GM23338 (cell line): ENCODE data around the gene SLC17A6. TPM values are rescaled to one million over a fixed set of nuclear protein-coding genes. Genes with fewer than 3 reads are reported as not detected.
A peak's percentile ranks its signal among the peaks of the same experiment; 100 is the strongest.

Experiments
- ATAC-seq: fragments of 200-7000 bp; cut with Tn5 transposase; 3 replicates; pipeline ENCODE4 v1.9.1; 2020
- DNase-seq: peaks from one replicate; pipeline ENCODE4 v3.0.0-alpha.2; 2015; ENCODE audit warnings: low spot score
- H2AFZ ChIP-seq: fragments of 200-600 bp; sonication (generic); 2 replicates; pipeline ENCODE4 v1.8.0; 2016; ENCODE audit warnings: antibody characterized with exemption, mild to moderate bottlenecking, moderate library complexity
- H3F3A ChIP-seq: fragments of 200-600 bp; sonication (generic); replicated peaks from 2 replicates; pipeline ENCODE4 v1.8.0; 2017; ENCODE audit warnings: antibody characterized with exemption, mixed run types, low read depth
- H3K27ac ChIP-seq: fragments of 200-600 bp; sonication (generic); 2 replicates; pipeline ENCODE4 v1.6.1; 2016; ENCODE audit warnings: low read depth
- H3K27me3 ChIP-seq: fragments of 200-600 bp; sonication (generic); 2 replicates; pipeline ENCODE4 v1.8.0; 2016; ENCODE audit warnings: mild to moderate bottlenecking, mixed run types, moderate library complexity; ENCODE audit not compliant: insufficient read depth
- H3K36me3 ChIP-seq: fragments of 200-600 bp; sonication (generic); 2 replicates; pipeline ENCODE4 v1.8.0; 2016; ENCODE audit warnings: mild to moderate bottlenecking; ENCODE audit not compliant: insufficient read depth
- H3K4me1 ChIP-seq: fragments of 200-600 bp; sonication (generic); 2 replicates; pipeline ENCODE4 v1.8.0; 2016; ENCODE audit warnings: mild to moderate bottlenecking, moderate library complexity; ENCODE audit not compliant: insufficient read depth
- H3K4me2 ChIP-seq: fragments of 200-600 bp; sonication (generic); 2 replicates; pipeline ENCODE4 v1.7.1; 2017; ENCODE audit warnings: mixed run types
- H3K4me3 ChIP-seq: fragments of 200-600 bp; sonication (generic); 2 replicates; pipeline ENCODE4 v1.6.1; 2016; ENCODE audit warnings: mixed run types
- H3K79me2 ChIP-seq: fragments of 200-600 bp; sonication (generic); replicated peaks from 2 replicates; pipeline ENCODE4 v1.8.0; 2017; ENCODE audit warnings: mild to moderate bottlenecking; ENCODE audit not compliant: insufficient read depth
- H3K9me2 ChIP-seq: fragments of 200-600 bp; sonication (generic); 2 replicates; pipeline ENCODE4 v1.8.0; 2017; ENCODE audit not compliant: insufficient read depth
- H4K20me1 ChIP-seq: fragments of 200-600 bp; sonication (generic); replicated peaks from 2 replicates; pipeline ENCODE4 v1.8.0; 2017; ENCODE audit warnings: mild to moderate bottlenecking; ENCODE audit not compliant: insufficient read depth
- H3K27ac Mint-ChIP-seq: 2 replicates; pipeline ENCODE4 v1.8.0; 2020; ENCODE audit warnings: inconsistent platforms, mild to moderate bottlenecking, moderate library complexity, mixed read lengths
- H3K27me3 Mint-ChIP-seq: 3 replicates; pipeline ENCODE4 v1.8.0; 2022; ENCODE audit warnings: low read depth, mild to moderate bottlenecking, moderate library complexity, mixed read lengths, inconsistent platforms; ENCODE audit not compliant: insufficient read depth, poor library complexity
- H3K36me3 Mint-ChIP-seq: 3 replicates; pipeline ENCODE4 v1.8.0; 2021; ENCODE audit warnings: low read depth, mild to moderate bottlenecking, inconsistent platforms, moderate library complexity, mixed read lengths
- H3K4me1 Mint-ChIP-seq: 3 replicates; pipeline ENCODE4 v1.8.0; 2020; ENCODE audit warnings: mild to moderate bottlenecking, inconsistent platforms, mixed read lengths
- H3K4me3 Mint-ChIP-seq: 3 replicates; pipeline ENCODE4 v1.8.0; 2021; ENCODE audit warnings: moderate library complexity, mild to moderate bottlenecking, inconsistent platforms, mixed read lengths
- H3K9me3 Mint-ChIP-seq: 3 replicates; pipeline ENCODE4 v1.8.0; 2020; ENCODE audit warnings: moderate library complexity, mild to moderate bottlenecking, inconsistent platforms, mixed read lengths
- EZH2 ChIP-seq: fragments of 200-600 bp; sonication (generic); IDR thresholded peaks from one replicate; pipeline ENCODE4 v1.8.0; 2017; ENCODE audit warnings: antibody characterized with exemption, mild to moderate bottlenecking, low read depth; ENCODE audit not compliant: unreplicated experiment
- EZH2phosphoT487 ChIP-seq: fragments of 200-600 bp; sonication (generic); IDR thresholded peaks from one replicate; pipeline ENCODE4 v1.8.1; 2018; ENCODE audit warnings: antibody characterized with exemption; ENCODE audit not compliant: unreplicated experiment
- JUNB ChIP-seq: IDR thresholded peaks from one replicate; pipeline ENCODE4 v1.6.1; 2016; ENCODE audit warnings: antibody characterized with exemption; ENCODE audit not compliant: unreplicated experiment
- POLR2AphosphoS5 ChIP-seq: IDR thresholded peaks from 2 replicates; pipeline ENCODE4 v1.6.1; 2016; ENCODE audit warnings: antibody characterized with exemption, low read depth
- STAT1 ChIP-seq: IDR thresholded peaks from one replicate; pipeline ENCODE4 v1.6.1; 2016; ENCODE audit warnings: antibody characterized with exemption; ENCODE audit not compliant: unreplicated experiment
- ZNF114 ChIP-seq: fragments of 250-450 bp; sonication (Bioruptor Pico); IDR thresholded peaks from 2 replicates; pipeline ENCODE4 v1.5.0; 2020; ENCODE audit warnings: mild to moderate bottlenecking, moderate library complexity
- long read RNA-seq: library from polyadenylated mRNA; unstranded; transcript quantifications from one replicate; pipeline ENCODE4 v2.0.0, GENCODE V29; 2020; ENCODE audit not compliant: unreplicated experiment
- polyA plus RNA-seq: library from polyadenylated mRNA; unstranded; fragments of >200 nt; fragmentation: Nextera tagmentation; extraction: Ambion mirVana; gene quantifications from 2 replicates; pipeline ENCODE4 v1.2.1, GENCODE V29; 2016
- total RNA-seq: library from RNA; depleted of rRNA; stranded (reverse); fragments of >200 nt; shearing (Covaris generic); gene quantifications from 2 replicates; pipeline ENCODE4 v1.2.3, GENCODE V29; 2014; rRNA removed
- TF ChIP-seq, protein P1 (sequence below): IDR thresholded peaks from one replicate; pipeline ENCODE4 v1.6.1; 2018; ENCODE audit warnings: antibody characterized with exemption; ENCODE audit not compliant: unreplicated experiment
- TF ChIP-seq, protein P2 (sequence below), 2 experiments: fragments of 200-600 bp in 1 of 2; sonication (generic) in 1 of 2; conservative IDR thresholded peaks; 2 replicates each; pipeline versions ENCODE4 v1.5.1 to v1.6.1; 2016 to 2017; ENCODE audit warnings: antibody characterized with exemption in 2 of 2, low read depth in 2 of 2, mild to moderate bottlenecking in 2 of 2, moderate library complexity in 1 of 2
- TF ChIP-seq, protein P3 (sequence below): fragments of 250-450 bp; sonication (Bioruptor Pico); IDR thresholded peaks from 2 replicates; pipeline ENCODE4 v1.5.0; 2020; ENCODE audit warnings: mild to moderate bottlenecking, moderate library complexity

The SLC17A6 gene
- 0.16 and 0.31 TPM in 2 replicates for total RNA-seq
- 0.31 and 0.38 TPM in 2 replicates for polyA plus RNA-seq
- long read RNA-seq, partial matches to known transcripts, result 1 of 2 reads
- long read RNA-seq, other reads (novel, unspliced or antisense), result 1 of 2 reads

DNA sequence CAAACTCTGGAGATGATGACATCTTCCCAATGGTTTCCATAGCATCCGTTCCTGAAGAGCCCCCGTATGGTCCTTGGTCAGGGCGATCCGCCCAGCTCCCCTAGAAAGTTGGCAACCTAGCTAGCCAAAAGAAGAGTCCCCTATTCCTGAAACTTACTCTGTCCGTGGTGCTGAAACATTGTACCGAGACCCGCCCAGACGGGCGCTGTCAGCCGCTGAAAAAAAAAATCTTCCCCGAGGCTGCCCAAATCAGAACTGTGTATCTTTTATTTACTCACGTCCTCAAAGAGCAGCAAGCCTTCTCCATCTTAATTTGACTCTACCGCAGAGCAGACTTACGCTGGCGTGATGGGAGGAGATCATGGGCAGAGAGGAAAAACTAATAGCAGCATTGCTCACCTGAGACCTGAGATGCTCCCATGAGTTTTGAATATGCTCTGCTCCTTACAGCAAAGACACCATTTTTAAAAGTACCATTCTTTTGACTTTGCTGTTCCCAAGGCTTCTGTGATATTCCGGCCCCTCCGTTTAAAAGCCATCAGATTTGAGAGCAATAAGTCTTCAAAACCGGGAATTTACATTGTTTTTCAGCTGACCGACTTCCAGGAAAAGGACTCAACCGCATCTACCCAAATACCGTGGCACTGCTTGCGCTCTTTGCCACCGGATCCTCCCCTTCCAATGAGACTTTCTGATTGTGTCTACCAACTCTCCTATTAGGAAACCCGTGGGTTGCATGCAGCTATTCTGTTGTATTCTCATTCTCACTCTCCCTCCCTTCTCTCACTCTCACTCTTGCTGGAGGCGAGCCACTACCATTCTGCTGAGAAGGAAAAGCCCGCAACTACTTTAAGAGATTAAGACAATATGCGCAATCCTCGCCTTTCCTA, at the start of gene SLC17A6:
Gene SLC17A6, plus strand, starts transcription at position 786 of the 890 bp plus-strand sequence. CDS start 153 bp downstream, outside the sequence.
- Histone ChIP-seq H3K79me2 (no peaks in the 10 kb centered on the region), H3K36me3 (no peaks in the 10 kb centered on the region), H3K4me2 (peak within 1 kb of the TSS; percentile 86), H3K27ac (peak within 1 kb of the TSS; percentile 63), H2AFZ (peak within 1 kb of the TSS; percentile 6; the same call in 1 of the 2 replicates), H3K4me3 (peak within 1 kb of the TSS; percentile 65), H3K27me3 (peaks cover 56% of the 10 kb centered on the region), H3K9me2 (no peaks in the 10 kb centered on the region), H3F3A (peaks cover 19% of the 10 kb centered on the region; the same call in 1 of the 2 replicates), H3K4me1 (peaks cover 65% of the 10 kb centered on the region), H4K20me1 (no peaks in the 10 kb centered on the region)
- Mint-ChIP-seq H3K36me3 (no peaks in the 10 kb centered on the region), H3K4me1 (peaks cover 68% of the 10 kb centered on the region), H3K27ac (no peak within 1 kb of the TSS), H3K27me3 (peaks cover 31% of the 10 kb centered on the region), H3K9me3 (no peaks in the 10 kb centered on the region), H3K4me3 (peak within 1 kb of the TSS; percentile 76)
- ATAC-seq, result peak; percentile 47
- TF ChIP-seq POLR2AphosphoS5 (no peak), EZH2phosphoT487 (no peak), JUNB (no peak), STAT1 (no peak), ZNF114 (no peak), EZH2 (no peak)
- TF ChIP-seq, protein P1, sequence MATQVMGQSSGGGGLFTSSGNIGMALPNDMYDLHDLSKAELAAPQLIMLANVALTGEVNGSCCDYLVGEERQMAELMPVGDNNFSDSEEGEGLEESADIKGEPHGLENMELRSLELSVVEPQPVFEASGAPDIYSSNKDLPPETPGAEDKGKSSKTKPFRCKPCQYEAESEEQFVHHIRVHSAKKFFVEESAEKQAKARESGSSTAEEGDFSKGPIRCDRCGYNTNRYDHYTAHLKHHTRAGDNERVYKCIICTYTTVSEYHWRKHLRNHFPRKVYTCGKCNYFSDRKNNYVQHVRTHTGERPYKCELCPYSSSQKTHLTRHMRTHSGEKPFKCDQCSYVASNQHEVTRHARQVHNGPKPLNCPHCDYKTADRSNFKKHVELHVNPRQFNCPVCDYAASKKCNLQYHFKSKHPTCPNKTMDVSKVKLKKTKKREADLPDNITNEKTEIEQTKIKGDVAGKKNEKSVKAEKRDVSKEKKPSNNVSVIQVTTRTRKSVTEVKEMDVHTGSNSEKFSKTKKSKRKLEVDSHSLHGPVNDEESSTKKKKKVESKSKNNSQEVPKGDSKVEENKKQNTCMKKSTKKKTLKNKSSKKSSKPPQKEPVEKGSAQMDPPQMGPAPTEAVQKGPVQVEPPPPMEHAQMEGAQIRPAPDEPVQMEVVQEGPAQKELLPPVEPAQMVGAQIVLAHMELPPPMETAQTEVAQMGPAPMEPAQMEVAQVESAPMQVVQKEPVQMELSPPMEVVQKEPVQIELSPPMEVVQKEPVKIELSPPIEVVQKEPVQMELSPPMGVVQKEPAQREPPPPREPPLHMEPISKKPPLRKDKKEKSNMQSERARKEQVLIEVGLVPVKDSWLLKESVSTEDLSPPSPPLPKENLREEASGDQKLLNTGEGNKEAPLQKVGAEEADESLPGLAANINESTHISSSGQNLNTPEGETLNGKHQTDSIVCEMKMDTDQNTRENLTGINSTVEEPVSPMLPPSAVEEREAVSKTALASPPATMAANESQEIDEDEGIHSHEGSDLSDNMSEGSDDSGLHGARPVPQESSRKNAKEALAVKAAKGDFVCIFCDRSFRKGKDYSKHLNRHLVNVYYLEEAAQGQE, result peak; percentile 90
- TF ChIP-seq, protein P2, sequence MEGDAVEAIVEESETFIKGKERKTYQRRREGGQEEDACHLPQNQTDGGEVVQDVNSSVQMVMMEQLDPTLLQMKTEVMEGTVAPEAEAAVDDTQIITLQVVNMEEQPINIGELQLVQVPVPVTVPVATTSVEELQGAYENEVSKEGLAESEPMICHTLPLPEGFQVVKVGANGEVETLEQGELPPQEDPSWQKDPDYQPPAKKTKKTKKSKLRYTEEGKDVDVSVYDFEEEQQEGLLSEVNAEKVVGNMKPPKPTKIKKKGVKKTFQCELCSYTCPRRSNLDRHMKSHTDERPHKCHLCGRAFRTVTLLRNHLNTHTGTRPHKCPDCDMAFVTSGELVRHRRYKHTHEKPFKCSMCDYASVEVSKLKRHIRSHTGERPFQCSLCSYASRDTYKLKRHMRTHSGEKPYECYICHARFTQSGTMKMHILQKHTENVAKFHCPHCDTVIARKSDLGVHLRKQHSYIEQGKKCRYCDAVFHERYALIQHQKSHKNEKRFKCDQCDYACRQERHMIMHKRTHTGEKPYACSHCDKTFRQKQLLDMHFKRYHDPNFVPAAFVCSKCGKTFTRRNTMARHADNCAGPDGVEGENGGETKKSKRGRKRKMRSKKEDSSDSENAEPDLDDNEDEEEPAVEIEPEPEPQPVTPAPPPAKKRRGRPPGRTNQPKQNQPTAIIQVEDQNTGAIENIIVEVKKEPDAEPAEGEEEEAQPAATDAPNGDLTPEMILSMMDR (conservative IDR thresholded peaks at IDR 0.05; ENCODE audit: low read depth in 2 of 2), result no peak
- TF ChIP-seq, protein P3, sequence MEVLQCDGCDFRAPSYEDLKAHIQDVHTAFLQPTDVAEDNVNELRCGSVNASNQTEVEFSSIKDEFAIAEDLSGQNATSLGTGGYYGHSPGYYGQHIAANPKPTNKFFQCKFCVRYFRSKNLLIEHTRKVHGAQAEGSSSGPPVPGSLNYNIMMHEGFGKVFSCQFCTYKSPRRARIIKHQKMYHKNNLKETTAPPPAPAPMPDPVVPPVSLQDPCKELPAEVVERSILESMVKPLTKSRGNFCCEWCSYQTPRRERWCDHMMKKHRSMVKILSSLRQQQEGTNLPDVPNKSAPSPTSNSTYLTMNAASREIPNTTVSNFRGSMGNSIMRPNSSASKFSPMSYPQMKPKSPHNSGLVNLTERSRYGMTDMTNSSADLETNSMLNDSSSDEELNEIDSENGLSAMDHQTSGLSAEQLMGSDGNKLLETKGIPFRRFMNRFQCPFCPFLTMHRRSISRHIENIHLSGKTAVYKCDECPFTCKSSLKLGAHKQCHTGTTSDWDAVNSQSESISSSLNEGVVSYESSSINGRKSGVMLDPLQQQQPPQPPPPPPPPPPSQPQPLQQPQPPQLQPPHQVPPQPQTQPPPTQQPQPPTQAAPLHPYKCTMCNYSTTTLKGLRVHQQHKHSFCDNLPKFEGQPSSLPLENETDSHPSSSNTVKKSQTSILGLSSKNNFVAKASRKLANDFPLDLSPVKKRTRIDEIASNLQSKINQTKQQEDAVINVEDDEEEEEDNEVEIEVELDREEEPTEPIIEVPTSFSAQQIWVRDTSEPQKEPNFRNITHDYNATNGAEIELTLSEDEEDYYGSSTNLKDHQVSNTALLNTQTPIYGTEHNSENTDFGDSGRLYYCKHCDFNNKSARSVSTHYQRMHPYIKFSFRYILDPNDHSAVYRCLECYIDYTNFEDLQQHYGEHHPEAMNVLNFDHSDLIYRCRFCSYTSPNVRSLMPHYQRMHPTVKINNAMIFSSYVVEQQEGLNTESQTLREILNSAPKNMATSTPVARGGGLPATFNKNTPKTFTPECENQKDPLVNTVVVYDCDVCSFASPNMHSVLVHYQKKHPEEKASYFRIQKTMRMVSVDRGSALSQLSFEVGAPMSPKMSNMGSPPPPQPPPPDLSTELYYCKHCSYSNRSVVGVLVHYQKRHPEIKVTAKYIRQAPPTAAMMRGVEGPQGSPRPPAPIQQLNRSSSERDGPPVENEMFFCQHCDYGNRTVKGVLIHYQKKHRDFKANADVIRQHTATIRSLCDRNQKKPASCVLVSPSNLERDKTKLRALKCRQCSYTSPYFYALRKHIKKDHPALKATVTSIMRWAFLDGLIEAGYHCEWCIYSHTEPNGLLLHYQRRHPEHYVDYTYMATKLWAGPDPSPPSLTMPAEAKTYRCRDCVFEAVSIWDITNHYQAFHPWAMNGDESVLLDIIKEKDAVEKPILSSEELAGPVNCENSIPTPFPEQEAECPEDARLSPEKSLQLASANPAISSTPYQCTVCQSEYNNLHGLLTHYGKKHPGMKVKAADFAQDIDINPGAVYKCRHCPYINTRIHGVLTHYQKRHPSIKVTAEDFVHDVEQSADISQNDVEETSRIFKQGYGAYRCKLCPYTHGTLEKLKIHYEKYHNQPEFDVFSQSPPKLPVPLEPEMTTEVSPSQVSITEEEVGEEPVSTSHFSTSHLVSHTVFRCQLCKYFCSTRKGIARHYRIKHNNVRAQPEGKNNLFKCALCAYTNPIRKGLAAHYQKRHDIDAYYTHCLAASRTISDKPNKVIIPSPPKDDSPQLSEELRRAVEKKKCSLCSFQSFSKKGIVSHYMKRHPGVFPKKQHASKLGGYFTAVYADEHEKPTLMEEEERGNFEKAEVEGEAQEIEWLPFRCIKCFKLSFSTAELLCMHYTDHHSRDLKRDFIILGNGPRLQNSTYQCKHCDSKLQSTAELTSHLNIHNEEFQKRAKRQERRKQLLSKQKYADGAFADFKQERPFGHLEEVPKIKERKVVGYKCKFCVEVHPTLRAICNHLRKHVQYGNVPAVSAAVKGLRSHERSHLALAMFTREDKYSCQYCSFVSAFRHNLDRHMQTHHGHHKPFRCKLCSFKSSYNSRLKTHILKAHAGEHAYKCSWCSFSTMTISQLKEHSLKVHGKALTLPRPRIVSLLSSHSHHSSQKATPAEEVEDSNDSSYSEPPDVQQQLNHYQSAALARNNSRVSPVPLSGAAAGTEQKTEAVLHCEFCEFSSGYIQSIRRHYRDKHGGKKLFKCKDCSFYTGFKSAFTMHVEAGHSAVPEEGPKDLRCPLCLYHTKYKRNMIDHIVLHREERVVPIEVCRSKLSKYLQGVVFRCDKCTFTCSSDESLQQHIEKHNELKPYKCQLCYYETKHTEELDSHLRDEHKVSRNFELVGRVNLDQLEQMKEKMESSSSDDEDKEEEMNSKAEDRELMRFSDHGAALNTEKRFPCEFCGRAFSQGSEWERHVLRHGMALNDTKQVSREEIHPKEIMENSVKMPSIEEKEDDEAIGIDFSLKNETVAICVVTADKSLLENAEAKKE (CRISPR knock-in tag), result no peak
- DNase-seq, result peak; percentile 92
